ENCODE data around the gene BACH1. TPM values are rescaled to one million over a fixed set of nuclear protein-coding genes. Genes with fewer than 3 reads are reported as not detected.
A peak's percentile ranks its signal among the peaks of the same experiment; 100 is the strongest.
"Not testable (repeated sequence)": the region's sequence is repeated elsewhere in the genome, so short reads cannot be mapped to it uniquely, and the experiment has no call there.

BACH1 gene
- total RNA-seq, 2 donors from 2014 or later: 33.2 to 66.9 TPM

DNA sequence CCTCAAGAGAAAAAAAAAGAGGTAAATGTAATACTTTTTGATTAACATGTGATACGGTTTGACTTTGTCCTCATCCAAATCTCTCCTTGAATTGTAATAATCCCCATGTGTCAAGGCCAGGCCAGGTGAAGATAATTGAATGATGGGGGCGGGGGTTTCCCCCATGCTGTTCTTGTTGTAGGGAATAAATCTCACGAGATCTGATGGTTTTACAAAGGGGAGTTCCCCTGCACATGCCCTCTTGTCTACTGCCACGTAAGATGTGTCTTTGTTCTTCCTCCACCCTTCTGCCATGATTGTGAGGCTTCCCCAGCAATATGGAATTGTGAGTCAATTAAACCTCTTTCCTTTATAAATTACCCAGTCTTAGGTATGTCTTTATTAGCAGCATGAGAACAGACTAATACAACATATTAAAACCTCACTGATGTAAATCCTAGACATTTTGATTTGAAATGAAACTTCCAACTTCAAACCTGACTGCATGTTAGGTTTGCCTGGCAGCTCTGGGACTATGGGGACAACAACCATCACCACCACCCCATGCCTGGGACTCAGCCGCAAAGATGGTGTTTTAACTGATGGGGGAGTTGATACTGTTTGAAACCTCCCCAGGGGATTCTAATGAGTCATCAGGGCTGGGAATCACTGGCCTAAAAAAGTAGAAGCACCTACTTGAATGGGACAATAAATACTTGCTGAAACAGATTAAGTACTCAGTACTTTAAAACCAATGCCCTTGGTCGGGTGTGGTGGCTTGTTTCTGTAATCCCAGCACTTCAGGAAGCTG is 32.8 kb upstream of the BACH1 start:
- Histone ChIP-seq H3K9ac (ENCODE audit: low read depth in 2 of 2, low read length in 2 of 2) (no peak overlapping the region), H3K9me3 (no peaks in the 10 kb centered on the region), H3K4me1 (no peaks in the 10 kb centered on the region), H3K27me3 (no peaks in the 10 kb centered on the region), H3K4me3 (no peak overlapping the region), H3K27ac (no peak overlapping the region), H3K36me3 (no peaks in the 10 kb centered on the region)
- TF ChIP-seq CTCF (IDR thresholded peaks at IDR 0.05): no peak
- intact Hi-C loops (cut with DNase I): no loop called here
- DNase-seq: no peak

DNA sequence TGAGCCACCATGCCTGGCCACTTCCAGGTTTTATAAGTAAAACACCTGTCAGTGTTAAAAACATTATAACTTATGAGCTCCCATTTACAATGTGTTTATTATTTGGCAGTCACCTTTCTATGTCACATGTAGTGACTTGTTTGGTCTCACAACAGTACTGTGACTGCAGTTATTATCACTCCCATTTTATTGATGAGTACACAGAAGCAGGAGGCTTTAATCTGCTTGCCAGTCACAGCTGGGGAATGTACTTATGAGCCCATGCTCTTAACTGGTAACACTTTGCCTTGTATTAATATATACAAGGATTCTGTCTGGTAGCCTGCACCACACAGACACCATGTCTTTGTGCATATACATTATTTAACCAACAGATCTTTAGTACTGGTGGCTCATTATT is 31.1 kb upstream of the BACH1 start:
- no peak overlapping the region for H3K9ac ChIP-seq (ENCODE audit: low read depth in 2 of 2, low read length in 2 of 2)
- no peak for TF ChIP-seq CTCF (IDR thresholded peaks at IDR 0.05)
- no peak for DNase-seq
- H3K9me3 ChIP-seq: no peaks in the 10 kb centered on the region
- no peaks in the 10 kb centered on the region for H3K4me1 ChIP-seq
- no peak overlapping the region for H3K4me3 ChIP-seq
- no peaks in the 10 kb centered on the region for H3K36me3 ChIP-seq
- intact Hi-C loops (cut with DNase I): no loop called here
- no peaks in the 10 kb centered on the region for H3K27me3 ChIP-seq
- H3K27ac ChIP-seq: no peak overlapping the region

- Histone ChIP-seq H3K27me3 (no peaks in the 10 kb centered on the region), H3K36me3 (no peaks in the 10 kb centered on the region), H3K4me1 (no peaks in the 10 kb centered on the region), H3K4me3 (no peak overlapping the region), H3K9me3 (no peaks in the 10 kb centered on the region), H3K9ac (ENCODE audit: low read depth in 2 of 2, low read length in 2 of 2) (no peak overlapping the region), H3K27ac (no peak overlapping the region)
- TF ChIP-seq CTCF (IDR thresholded peaks at IDR 0.05): no peak
- DNase-seq: peak; percentile 33
- intact Hi-C loops (cut with DNase I): no loop called here
These were observed 26.8 kb upstream of the BACH1 start for GRCh38 chr21:29271927-29272333.

GRCh38 chr21:29277442-29277841 is 21.3 kb upstream of the BACH1 start:
- Histone ChIP-seq H3K9ac (ENCODE audit: low read depth in 2 of 2, low read length in 2 of 2) (no peak overlapping the region), H3K4me3 (no peak overlapping the region), H3K9me3 (no peaks in the 10 kb centered on the region), H3K4me1 (no peaks in the 10 kb centered on the region), H3K27ac (no peak overlapping the region), H3K36me3 (no peaks in the 10 kb centered on the region), H3K27me3 (no peaks in the 10 kb centered on the region)
- intact Hi-C loops (cut with DNase I): no loop called here
- TF ChIP-seq CTCF (IDR thresholded peaks at IDR 0.05): no peak
- no peak for DNase-seq

GRCh38 chr21:29279558-29279957 is 19.2 kb upstream of the BACH1 start:
- intact Hi-C loops (cut with DNase I): no loop called here
- H3K4me1 ChIP-seq: no peaks in the 10 kb centered on the region
- no peak overlapping the region for H3K27ac ChIP-seq
- no peak overlapping the region for H3K9ac ChIP-seq (ENCODE audit: low read depth in 2 of 2, low read length in 2 of 2)
- no peak overlapping the region for H3K4me3 ChIP-seq
- H3K36me3 ChIP-seq: no peaks in the 10 kb centered on the region
- H3K27me3 ChIP-seq: no peaks in the 10 kb centered on the region
- TF ChIP-seq CTCF (IDR thresholded peaks at IDR 0.05): no peak
- DNase-seq: no peak
- H3K9me3 ChIP-seq: no peaks in the 10 kb centered on the region

GRCh38 chr21:29281801-29282200 is 16.9 kb upstream of the BACH1 start:
- DNase-seq; H3K27me3 ChIP-seq; H3K36me3 ChIP-seq; H3K9me3 ChIP-seq; intact Hi-C loops (cut with DNase I); H3K9ac ChIP-seq (ENCODE audit: low read depth in 2 of 2, low read length in 2 of 2); H3K4me1 ChIP-seq; H3K27ac ChIP-seq; H3K4me3 ChIP-seq: not testable (repeated sequence)

Measured in colonic mucosa (tissue), 4 donors.